NCI-H345 treated with DMSO at 0.1 percent for 48 hours (cell line): ENCODE measurements around the gene NME5.
A peak's percentile ranks its signal among the peaks of the same experiment; 100 is the strongest.
"Not testable (repeated sequence)": the region's sequence is repeated elsewhere in the genome, so short reads cannot be mapped to it uniquely, and the experiment has no call there.

Experiments
- DNase-seq: peaks from one replicate; lab custom pipeline; 2025; ENCODE audit not compliant: unreplicated experiment; lab: John Stamatoyannopoulos, UW

The NME5 gene, protein sequence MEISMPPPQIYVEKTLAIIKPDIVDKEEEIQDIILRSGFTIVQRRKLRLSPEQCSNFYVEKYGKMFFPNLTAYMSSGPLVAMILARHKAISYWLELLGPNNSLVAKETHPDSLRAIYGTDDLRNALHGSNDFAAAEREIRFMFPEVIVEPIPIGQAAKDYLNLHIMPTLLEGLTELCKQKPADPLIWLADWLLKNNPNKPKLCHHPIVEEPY

GRCh38 chr5:138138949-138139780, at the start of gene NME5:
NME5 (minus strand) TSS chr5:138139428; CDS start chr5:138138780, 648 bp downstream.
- peak; percentile 74 for DNase-seq

DNA sequence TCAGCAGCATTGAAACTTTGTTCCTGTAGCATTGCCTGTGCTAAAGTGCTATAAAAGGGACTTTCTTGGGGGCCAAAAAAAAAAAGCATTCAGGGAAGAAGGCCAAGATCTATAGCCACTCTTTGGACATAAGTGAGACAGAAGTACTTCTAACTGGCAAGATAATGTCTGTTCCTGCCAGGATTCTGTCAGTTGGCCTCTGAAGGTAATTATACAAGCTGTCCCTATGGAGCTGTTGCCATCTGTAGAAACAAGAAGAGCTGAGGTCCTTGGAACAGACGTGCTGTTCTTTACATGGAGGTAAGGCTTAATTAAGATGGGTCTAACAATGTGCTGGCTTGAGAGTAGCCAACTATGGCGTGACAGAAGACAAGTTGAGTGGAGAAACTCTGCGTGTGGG, 49.4 kb upstream of the NME5 start:
- DNase-seq, result no peak

DNA sequence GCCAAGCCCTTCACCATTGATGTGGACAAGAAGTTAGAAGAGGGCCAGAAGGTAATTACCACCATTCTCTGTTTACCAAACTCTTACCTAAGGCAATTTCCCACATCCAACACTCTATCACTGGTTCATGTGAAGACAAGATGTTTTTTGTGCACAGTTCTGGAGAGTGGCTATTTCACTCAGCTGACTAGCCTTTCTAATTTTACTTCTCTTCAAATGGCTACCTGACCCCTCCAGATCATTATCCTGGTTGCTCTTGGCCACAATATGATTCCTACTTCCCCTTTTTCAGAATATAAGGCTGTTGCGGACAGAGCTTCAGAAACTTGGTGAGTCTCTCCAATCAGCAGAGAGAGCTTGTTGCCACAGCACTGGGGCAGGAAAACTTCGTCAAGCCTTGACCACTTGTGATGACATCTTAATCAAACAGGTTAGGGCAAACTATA, 46.8 kb upstream of the NME5 start:
- DNase-seq, result no peak

- DNase-seq, result no peak
Observed at GRCh38 chr5:138182808-138183207, 43.6 kb upstream of the NME5 start.

GRCh38 chr5:138180841-138181240, 41.6 kb upstream of the NME5 start:
- no peak for DNase-seq

- DNase-seq, result peak; percentile 29
Observed at GRCh38 chr5:138180183-138180782, 41.1 kb upstream of the NME5 start.

DNA sequence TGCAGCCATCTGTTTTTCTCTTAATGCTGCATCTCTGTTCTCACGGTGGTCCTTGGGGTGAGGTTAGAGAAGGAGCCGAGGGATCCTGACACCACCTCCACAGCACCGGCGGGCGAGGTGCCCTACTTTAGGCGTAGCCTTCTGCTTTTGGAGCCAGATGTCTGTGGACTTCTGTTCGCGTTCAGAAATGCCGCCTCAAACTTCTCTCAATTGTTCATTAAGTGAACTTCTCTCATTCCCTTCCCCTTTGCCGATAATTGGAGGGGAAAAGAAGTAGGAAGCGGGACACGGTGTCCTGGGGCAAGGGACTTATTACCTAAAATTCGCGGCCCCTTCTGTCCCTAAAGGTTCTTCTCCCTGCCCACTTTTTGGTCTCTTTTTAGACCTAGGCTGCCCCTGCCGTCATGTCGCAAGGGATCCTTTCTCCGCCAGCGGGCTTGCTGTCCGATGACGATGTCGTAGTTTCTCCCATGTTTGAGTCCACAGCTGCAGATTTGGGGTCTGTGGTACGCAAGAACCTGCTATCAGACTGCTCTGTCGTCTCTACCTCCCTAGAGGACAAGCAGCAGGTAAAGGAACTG, 40.1 kb upstream of the NME5 start:
- DNase-seq, result no peak

DNA sequence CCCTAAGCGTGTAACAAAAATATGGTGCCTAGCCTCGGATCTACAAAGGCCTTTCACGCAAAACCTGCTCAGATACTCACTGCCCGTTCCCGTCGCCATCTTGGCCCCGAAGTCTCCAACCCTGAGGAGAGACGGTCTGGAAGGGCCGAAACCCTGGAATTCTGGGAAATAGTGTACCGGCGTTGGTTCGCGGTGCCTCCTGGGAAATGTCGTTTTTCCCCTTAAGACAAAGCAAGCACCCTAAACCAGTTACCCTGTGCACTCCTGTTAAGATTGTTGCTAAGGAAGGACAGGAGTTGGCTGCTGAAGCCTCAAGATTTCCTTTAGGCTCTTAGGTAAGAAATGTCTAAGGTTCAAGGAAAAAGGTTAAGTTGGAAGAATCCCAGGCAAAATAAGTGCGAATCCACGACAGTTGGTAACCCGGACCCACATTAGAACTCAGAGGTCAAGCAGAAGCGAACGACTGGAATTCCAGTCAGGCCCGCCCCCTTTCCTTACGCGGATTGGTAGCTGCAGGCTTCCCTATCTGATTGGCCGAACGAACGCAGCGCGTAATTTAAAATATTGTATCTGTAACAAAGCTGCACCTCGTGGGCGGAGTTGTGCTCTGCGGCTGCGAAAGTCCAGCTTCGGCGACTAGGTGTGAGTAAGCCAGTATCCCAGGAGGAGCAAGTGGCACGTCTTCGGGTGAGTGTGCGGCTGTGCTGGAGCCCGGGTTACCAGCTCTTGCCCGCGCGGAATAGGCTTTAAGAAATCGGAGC, 39.5 kb upstream of the NME5 start, which contains the start of the genes BRD8 and KIF20A:
Gene BRD8, minus strand, starts transcription at position 115 of the 761 bp plus-strand sequence. Its CDS starts 16 bp downstream, at position 99.
Gene KIF20A, plus strand, starts transcription at position 597 of the 761 bp plus-strand sequence. CDS start 569 bp downstream, outside the sequence.
- DNase-seq, result peak; percentile 99

DNA sequence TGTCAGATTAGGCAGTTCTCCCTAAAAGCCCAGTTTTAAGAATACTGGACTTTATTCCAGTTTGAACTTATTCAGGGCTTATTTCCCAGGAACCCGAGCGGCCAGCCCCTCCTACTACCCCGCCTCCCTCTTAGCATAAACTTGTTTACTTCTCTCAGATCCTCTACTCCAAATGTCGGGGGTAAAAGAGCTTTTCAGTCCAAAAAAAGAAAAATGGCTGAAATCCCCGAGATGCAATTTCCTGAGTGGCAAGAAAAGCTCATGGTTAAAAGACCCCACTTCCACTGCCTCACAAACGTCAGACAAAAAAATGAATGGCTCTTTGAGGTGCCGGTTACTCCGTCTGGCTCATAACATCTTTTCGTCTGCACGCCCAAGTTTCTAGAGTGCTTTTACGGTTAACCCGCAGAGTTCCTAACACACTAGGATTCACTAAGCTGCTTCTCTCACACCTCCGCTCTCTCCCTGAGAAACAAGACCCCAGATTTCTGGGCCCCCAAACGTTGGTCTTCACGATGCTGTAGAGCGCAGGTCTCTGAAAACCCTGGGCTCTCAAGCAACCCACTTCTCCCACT, 38.8 kb upstream of the NME5 start:
- DNase-seq, result peak; percentile 50

DNA sequence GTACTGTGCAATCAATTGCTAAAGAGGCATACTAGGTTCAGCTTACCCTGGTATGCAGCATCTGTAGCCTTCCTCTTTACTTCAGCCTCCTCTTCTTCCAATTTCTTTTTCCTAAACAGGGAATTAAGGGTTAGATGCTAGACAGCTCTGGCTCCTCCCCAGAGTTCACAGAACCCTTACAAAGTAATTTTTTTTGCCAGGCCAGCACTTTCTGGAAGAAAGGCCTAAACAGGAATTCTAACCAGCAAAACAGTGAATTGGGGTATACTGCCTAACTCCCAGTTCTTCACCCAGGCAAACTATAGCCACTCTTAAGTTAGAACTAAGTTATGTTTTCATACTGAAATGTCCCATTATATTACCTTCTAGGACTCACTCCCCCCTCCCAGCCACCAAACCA, 31.1 kb upstream of the NME5 start:
- DNase-seq, result no peak

- DNase-seq, result no peak
Observed at GRCh38 chr5:138169124-138169523, 29.9 kb upstream of the NME5 start.

DNA sequence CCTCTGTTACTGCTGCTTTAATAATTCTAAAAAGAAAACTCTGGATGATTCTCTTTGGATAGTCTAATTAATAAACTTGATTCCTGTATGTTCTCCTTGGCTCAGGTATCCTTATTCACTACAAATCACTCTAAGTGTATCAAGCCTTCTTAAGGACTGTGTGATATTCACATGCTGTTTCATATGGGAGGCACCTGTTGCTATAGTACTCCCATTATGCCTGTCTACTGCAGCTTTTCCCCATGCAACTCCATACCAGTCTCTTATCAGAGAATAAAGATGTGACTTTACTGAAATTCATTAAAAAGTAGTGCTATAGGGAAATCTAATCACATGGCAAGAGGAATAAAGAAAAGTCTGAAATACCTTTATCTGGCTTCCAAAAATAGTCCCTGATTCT, 24.5 kb upstream of the NME5 start:
- no peak for DNase-seq

GRCh38 chr5:138160706-138161105, 21.5 kb upstream of the NME5 start:
- DNase-seq, result no peak

GRCh38 chr5:138159666-138160065, 20.4 kb upstream of the NME5 start:
- DNase-seq, result no peak

DNA sequence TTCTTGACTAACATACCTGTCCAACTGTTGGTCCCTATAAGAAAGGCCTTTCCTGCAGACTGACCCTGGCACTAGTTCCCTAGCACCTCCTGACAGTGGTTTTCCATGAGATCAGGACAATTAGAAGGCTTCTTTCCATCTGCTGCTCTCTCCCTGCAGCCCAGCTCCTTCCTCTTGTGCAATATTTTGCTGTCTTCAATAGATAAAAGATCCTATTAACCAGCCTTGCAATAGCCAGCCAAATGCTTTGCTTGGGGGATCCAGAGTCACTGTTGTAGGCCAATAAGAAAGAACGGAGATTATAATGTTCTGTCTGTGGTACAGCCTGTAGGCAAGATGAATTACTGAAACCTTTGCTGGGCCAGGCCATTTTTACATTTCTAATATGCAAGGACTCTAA, 18.4 kb upstream of the NME5 start:
- DNase-seq, result no peak

DNA sequence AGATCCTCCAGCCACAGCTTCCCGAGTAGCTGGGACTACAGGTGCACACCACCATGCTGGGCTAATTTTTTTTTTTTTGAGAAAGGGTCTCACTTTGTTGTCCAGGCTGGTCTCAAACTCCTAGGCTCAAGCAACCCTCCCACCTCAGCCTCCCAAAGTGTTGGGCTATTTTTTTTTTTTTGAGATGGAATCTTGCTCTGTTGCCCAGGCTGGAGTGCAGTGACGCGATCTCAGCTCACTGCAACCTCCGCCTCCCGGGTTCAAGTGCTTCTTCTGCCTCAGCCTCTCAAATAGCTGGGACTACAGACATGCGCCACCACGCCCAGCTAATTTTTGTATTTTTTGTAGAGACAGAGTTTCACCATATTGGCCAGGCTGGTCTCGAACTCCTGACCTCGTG, 16.7 kb upstream of the NME5 start:
- DNase-seq, result not testable (repeated sequence)

DNA sequence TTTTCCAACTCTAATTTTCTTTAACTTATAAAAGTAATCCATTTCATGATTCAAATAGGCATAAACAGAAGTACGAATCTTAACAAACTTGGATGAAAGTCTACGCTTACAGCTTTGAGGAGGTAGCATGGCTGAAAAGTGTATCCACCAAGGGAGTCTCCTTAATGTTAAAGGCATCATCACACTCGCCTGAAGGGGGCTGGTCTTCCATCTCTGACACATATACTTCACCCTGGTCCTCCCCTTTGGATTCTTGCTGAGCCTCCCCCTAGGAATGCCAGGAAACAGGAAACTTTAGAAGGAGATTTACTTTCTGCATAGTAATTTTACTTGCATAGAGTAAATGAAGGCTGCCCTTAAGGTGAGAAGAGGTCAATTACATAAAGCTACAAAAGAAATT, 10.3 kb upstream of the NME5 start:
- DNase-seq, result no peak

- no peak for DNase-seq
Observed at GRCh38 chr5:138148811-138149210, 9.6 kb upstream of the NME5 start.

- not testable (repeated sequence) for DNase-seq
Observed at GRCh38 chr5:138143578-138143977, 4.3 kb upstream of the NME5 start.

- DNase-seq, result no peak
Observed at GRCh38 chr5:138141734-138142133, 2.5 kb upstream of the NME5 start.
